ENCODE results near the gene RPL10A. TPM values are rescaled to one million over a fixed set of nuclear protein-coding genes. Genes with fewer than 3 reads are reported as not detected.

The RPL10A gene
- total and polyA plus RNA-seq, 12 donors: 680 to 1,613 (median 1,110) TPM

DNA sequence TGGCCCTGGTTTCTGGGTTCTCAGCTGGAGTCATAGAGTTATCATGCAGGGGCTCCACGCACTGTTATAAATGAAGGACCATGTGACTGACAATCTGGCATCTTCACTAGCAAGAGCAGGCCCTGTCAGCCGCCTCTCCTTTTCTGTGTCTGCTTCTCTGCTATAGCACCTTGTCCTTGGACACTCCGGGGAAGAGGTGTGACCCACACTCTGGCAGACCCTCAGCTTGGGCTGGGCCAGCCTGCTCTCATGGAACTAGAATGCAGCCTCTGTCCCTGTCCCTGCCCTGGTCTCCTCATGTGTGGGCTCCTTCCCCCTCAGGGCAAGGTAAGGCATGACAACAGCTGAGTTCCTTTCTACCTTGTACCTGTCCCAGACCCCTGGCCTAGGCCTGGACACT, 27.0 kb upstream of the RPL10A start:
- H3K36me3 ChIP-seq (replicated peaks in 1 of 2): no peaks in the 10 kb centered on the region
- intact Hi-C loops (cut with DNase I): no loop called here
- no peaks in the 10 kb centered on the region for H3K4me1 ChIP-seq (replicated peaks in 1 of 2)
- H3K27me3 ChIP-seq: no peaks in the 10 kb centered on the region
- TF ChIP-seq POLR2A (IDR thresholded peaks at IDR 0.05): no peak
- TF ChIP-seq CTCF (IDR thresholded peaks at IDR 0.05): no peak
- no peaks in the 10 kb centered on the region for H3K9me3 ChIP-seq (replicated peaks in 1 of 3)
- no peak overlapping the region for H3K4me3 ChIP-seq
- 74 to 86% (median 78%) methylated on average over 3 of the region's 3 CpGs for WGBS, 4 donors
- DNase-seq: no peak
- no peak overlapping the region for H3K27ac ChIP-seq

DNA sequence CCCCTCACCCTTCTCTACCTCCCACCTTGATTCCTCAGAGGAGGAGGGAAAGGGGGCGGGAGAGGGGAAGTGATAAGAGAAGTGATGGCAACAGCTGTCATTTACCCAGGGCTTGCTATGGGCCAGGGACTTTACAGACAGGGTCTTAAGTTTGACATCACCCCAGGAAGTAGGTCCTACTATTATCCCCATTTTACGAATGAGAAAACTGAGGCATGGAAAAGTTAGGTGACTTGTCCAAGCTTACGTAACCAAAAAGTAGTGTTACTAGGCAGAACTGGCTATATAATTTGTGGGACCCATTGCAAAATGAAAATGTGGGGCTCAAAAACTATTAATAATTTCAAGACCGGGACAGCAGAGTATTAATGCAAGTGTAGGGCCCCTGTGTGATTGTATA, 26.6 kb upstream of the RPL10A start:
- Histone ChIP-seq H3K4me3 (no peak overlapping the region), H3K27ac (no peak overlapping the region), H3K27me3 (no peaks in the 10 kb centered on the region), H3K9me3 (replicated peaks in 1 of 3) (no peaks in the 10 kb centered on the region), H3K4me1 (replicated peaks in 1 of 2) (no peaks in the 10 kb centered on the region), H3K36me3 (replicated peaks in 1 of 2) (no peaks in the 10 kb centered on the region)
- DNase-seq: no peak
- 89 to 94% (median 90%) methylated on average over 4 of the region's 4 CpGs for WGBS, 4 donors
- intact Hi-C loops (cut with DNase I): no loop called here
- TF ChIP-seq CTCF (IDR thresholded peaks at IDR 0.05) (no peak), POLR2A (IDR thresholded peaks at IDR 0.05) (no peak)

- WGBS, 4 donors: 83 to 95% (median 88%) methylated on average over 3 to 5 of the region's 5 CpGs
- no peak for DNase-seq
- Histone ChIP-seq H3K4me3 (no peak overlapping the region), H3K36me3 (replicated peaks in 1 of 2) (no peaks in the 10 kb centered on the region), H3K4me1 (replicated peaks in 1 of 2) (no peaks in the 10 kb centered on the region), H3K9me3 (replicated peaks in 1 of 3) (no peaks in the 10 kb centered on the region), H3K27ac (no peak overlapping the region), H3K27me3 (no peaks in the 10 kb centered on the region)
- intact Hi-C loops (cut with DNase I): no loop called here
- TF ChIP-seq POLR2A (IDR thresholded peaks at IDR 0.05): no peak
- no peak for TF ChIP-seq CTCF (IDR thresholded peaks at IDR 0.05)
Observed at GRCh38 chr6:35442693-35443092, 25.5 kb upstream of the RPL10A start.

GRCh38 chr6:35443341-35444030, 24.7 kb upstream of the RPL10A start:
- TF ChIP-seq CTCF (IDR thresholded peaks at IDR 0.05) (no peak), POLR2A (IDR thresholded peaks at IDR 0.05) (no peak)
- no peak overlapping the region for H3K4me3 ChIP-seq
- no peaks in the 10 kb centered on the region for H3K36me3 ChIP-seq (replicated peaks in 1 of 2)
- no peaks in the 10 kb centered on the region for H3K27me3 ChIP-seq
- intact Hi-C loops (cut with DNase I): no loop called here
- 82 to 84% (median 83%) methylated on average over 7 to 9 of the region's 9 CpGs for WGBS, 4 donors
- no peaks in the 10 kb centered on the region for H3K4me1 ChIP-seq (replicated peaks in 1 of 2)
- no peak for DNase-seq
- no peaks in the 10 kb centered on the region for H3K9me3 ChIP-seq (replicated peaks in 1 of 3)
- no peak overlapping the region for H3K27ac ChIP-seq
